Esophagus muscularis mucosa (tissue), 4 donors: Measurements from ENCODE around the gene OR2AG1. TPM values are rescaled to one million over a fixed set of nuclear protein-coding genes. Genes with fewer than 3 reads are reported as not detected.
"Not testable (repeated sequence)": the region's sequence is repeated elsewhere in the genome, so short reads cannot be mapped to it uniquely, and the experiment has no call there.

Experiments used
- DNase-seq: peaks from one replicate; pipeline ENCODE4 v3.0.0-alpha.2; 2017; ENCODE audit errors: extremely low spot score
- H3K27ac ChIP-seq, 4 donors: fragments of 200-600 bp; sonication (generic); replicated peaks in 1 of 4; 1 replicate in 3 of 4; 2 replicates in 1 of 4; pipeline ENCODE4 v1.5.1; 2016 to 2019; ENCODE audit warnings: mild to moderate bottlenecking in 1 of 4
- H3K27me3 ChIP-seq, 4 donors: fragments of 200-600 bp; sonication (generic); one replicate each; pipeline versions ENCODE4 v1.5.1 to v1.6.0; 2016 to 2019
- H3K36me3 ChIP-seq, 4 donors: fragments of 200-600 bp; sonication (generic); one replicate each; pipeline ENCODE4 v1.5.1; 2016 to 2019
- H3K4me1 ChIP-seq, 4 donors: fragments of 200-600 bp; sonication (generic); one replicate each; pipeline ENCODE4 v1.5.1; 2016 to 2019
- H3K4me3 ChIP-seq, 4 donors: fragments of 200-600 bp; sonication (generic); 1 replicate in 2 of 4; 2 replicates in 2 of 4; pipeline ENCODE4 v1.5.1; 2016 to 2019; ENCODE audit warnings: mild to moderate bottlenecking in 4 of 4, moderate library complexity in 1 of 4
- H3K9me3 ChIP-seq, 4 donors: fragments of 200-600 bp; sonication (generic); 1 replicate in 3 of 4; 2 replicates in 1 of 4; pipeline ENCODE4 v1.5.1; 2016 to 2019
- EP300 ChIP-seq: sonication (generic); formaldehyde crosslinking; IDR thresholded peaks from one replicate; pipeline ENCODE4 v1.6.1; 2017; ENCODE audit warnings: antibody characterized with exemption
- POLR2A ChIP-seq: fragments of 450-650 bp; IDR thresholded peaks from one replicate; pipeline ENCODE4 v1.6.1; 2017; ENCODE audit warnings: antibody characterized with exemption, moderate library complexity, mild to moderate bottlenecking, low read depth
- POLR2AphosphoS5 ChIP-seq, 2 donors: sonication (generic); formaldehyde crosslinking; IDR thresholded peaks; one replicate each; pipeline ENCODE4 v1.6.1; 2017; ENCODE audit warnings: antibody characterized with exemption in 2 of 2
- WGBS: methylation state at CpG from one replicate; pipeline ENCODE4 v1.1.5; 2018; 5-methylcytosine and 5-hydroxymethylcytosine counted together
- intact Hi-C: fragments of 100-400 bp; cut with DNase I; formaldehyde crosslinking; loops from one replicate; pipeline ENCODE4 v1.15.1; 2023
- total RNA-seq, 4 donors: library from RNA; depleted of rRNA; stranded (reverse); fragments of >200 nt; gene quantifications; one replicate each; pipeline versions ENCODE4 v1.1.0 to v1.2.1, GENCODE V29; 2016
- TF ChIP-seq, protein P1 (sequence below), 3 experiments: fragments of 200-600 bp in 2 of 3; fragments of 450-650 bp in 1 of 3; sonication (generic) in 2 of 3; IDR thresholded peaks; one replicate each; pipeline ENCODE4 v1.5.1; 2017 to 2019; ENCODE audit warnings: antibody characterized with exemption in 3 of 3, mild to moderate bottlenecking in 2 of 3, moderate library complexity in 1 of 3

The OR2AG1 gene
- total RNA-seq, 4 donors from 2014 or later, result not detected

DNA sequence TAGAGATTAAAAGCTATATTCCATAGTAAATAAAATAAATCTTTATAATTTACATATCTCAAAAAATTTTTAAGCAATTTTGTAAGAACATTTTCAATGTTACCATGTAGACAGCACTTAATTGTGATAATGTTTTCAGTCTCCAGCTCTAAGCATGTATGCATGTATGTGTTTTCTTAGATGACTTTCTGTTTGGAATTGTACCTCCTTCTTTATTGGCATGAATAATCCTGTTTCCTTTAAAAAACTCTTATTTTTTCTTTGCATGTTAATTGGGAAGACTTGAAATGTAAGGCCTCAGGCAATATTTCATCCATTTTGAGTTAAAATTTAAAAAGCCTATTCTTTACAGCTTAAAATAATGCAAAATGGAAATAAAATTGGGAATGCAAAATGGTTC, 2.0 kb upstream of the OR2AG1 start:
- H3K9me3 ChIP-seq, result no peaks in the 10 kb centered on the region
- no peak overlapping the region for H3K4me3 ChIP-seq
- H3K27ac ChIP-seq, result no peak overlapping the region
- H3K4me1 ChIP-seq, result no peaks in the 10 kb centered on the region
- H3K36me3 ChIP-seq, result no peaks in the 10 kb centered on the region
- intact Hi-C loops, result no loop called here
- DNase-seq, result no peak
- H3K27me3 ChIP-seq, result no peaks in the 10 kb centered on the region
- TF ChIP-seq, protein P1, sequence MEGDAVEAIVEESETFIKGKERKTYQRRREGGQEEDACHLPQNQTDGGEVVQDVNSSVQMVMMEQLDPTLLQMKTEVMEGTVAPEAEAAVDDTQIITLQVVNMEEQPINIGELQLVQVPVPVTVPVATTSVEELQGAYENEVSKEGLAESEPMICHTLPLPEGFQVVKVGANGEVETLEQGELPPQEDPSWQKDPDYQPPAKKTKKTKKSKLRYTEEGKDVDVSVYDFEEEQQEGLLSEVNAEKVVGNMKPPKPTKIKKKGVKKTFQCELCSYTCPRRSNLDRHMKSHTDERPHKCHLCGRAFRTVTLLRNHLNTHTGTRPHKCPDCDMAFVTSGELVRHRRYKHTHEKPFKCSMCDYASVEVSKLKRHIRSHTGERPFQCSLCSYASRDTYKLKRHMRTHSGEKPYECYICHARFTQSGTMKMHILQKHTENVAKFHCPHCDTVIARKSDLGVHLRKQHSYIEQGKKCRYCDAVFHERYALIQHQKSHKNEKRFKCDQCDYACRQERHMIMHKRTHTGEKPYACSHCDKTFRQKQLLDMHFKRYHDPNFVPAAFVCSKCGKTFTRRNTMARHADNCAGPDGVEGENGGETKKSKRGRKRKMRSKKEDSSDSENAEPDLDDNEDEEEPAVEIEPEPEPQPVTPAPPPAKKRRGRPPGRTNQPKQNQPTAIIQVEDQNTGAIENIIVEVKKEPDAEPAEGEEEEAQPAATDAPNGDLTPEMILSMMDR (IDR thresholded peaks at IDR 0.05), result no peak
- TF ChIP-seq POLR2AphosphoS5 (IDR thresholded peaks at IDR 0.05), result no peak
- TF ChIP-seq POLR2A, result no peak
- TF ChIP-seq EP300, result no peak

DNA sequence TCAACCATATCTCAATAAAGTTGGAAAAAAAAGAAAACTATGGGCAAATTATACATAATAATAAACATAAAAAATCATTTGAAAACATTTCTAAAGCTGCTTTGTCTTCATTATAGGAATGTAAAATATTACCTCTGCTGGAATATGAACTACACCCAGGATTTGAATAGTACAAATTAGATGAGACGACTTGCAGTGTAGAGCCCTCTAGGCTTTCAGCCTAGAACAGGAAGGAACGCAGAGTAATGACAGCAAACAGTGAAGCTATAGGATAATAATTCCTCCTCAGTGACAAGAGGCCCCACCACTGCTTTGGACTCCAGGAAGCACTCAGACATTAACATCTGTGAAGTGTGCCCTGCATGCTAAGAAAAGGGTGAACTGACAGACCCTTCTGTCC, 7.7 kb downstream of the OR2AG1 start:
- Histone ChIP-seq H3K4me3 (no peak overlapping the region), H3K9me3 (no peaks in the 10 kb centered on the region), H3K27me3 (no peaks in the 10 kb centered on the region), H3K4me1 (no peaks in the 10 kb centered on the region), H3K36me3 (no peaks in the 10 kb centered on the region), H3K27ac (no peak overlapping the region)
- WGBS, result 54% methylated on average over 2 of the region's 2 CpGs
- intact Hi-C loops, result no loop called here
- no peak for DNase-seq
- TF ChIP-seq POLR2AphosphoS5 (IDR thresholded peaks at IDR 0.05), result no peak
- TF ChIP-seq EP300, result no peak
- TF ChIP-seq, protein P1 (IDR thresholded peaks at IDR 0.05), result no peak
- no peak for TF ChIP-seq POLR2A

DNA sequence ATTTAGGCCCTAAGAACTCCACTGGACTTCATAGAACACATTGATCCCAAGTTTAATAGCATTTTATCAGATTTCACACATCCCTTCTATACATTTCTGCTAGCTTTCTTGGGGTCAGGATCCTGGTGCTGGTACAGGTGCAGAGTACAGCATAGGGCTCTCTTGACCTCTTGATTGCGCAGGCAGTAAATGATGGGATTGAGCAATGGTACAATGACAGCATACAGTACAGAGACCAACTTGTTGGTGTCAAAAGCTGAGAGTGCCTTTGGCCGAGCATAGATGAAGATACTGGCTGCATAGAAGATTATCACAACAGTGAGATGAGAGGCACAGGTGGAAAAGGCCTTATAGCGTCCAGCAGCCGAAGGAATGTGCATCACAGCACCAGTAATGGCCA, 11.8 kb downstream of the OR2AG1 start:
- H3K4me3 ChIP-seq, result no peak overlapping the region
- H3K4me1 ChIP-seq, result no peaks in the 10 kb centered on the region
- H3K9me3 ChIP-seq, result no peaks in the 10 kb centered on the region
- no peaks in the 10 kb centered on the region for H3K36me3 ChIP-seq
- 90% methylated on average over 4 of the region's 4 CpGs for WGBS
- intact Hi-C loops, result no loop called here
- H3K27ac ChIP-seq, result no peak overlapping the region
- no peak for DNase-seq
- TF ChIP-seq POLR2AphosphoS5 (IDR thresholded peaks at IDR 0.05), result no peak
- no peak for TF ChIP-seq POLR2A
- TF ChIP-seq, protein P1 (IDR thresholded peaks at IDR 0.05), result no peak
- no peak for TF ChIP-seq EP300
- no peaks in the 10 kb centered on the region for H3K27me3 ChIP-seq

DNA sequence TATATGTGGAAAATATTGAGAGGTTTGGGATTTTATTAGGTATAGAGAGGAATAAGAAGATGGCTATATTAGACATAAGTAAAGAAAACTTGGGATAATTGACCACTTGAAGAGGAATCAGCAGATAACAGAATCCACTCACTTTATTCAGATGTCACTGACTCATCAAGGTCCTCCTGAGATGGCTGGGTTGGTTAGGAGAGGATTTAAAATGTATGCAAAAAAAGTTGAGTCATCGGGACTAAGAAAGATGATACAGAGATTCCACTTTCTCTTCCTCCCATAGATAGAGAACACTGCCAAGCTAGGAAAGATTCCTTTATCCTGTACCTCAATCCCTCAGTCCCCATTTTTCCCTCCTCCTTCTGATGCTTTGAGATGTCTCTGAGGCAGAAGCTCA, 16.6 kb downstream of the OR2AG1 start, which contains the start of gene OR6A2:
OR6A2 (minus strand) TSS at position 288 of the 400 bp plus-strand sequence. CDS start 3,981 bp downstream, outside the sequence.
- WGBS, result 79% methylated on average over 1 of the region's 1 CpG
- TF ChIP-seq, protein P1 (IDR thresholded peaks at IDR 0.05), result no peak
- TF ChIP-seq EP300 (no peak), POLR2A (no peak), POLR2AphosphoS5 (IDR thresholded peaks at IDR 0.05) (no peak)
- Histone ChIP-seq H3K4me3 (no peak within 1 kb of the TSS), H3K27me3 (no peaks in the 10 kb centered on the region), H3K27ac (no peak within 1 kb of the TSS), H3K4me1 (no peaks in the 10 kb centered on the region), H3K36me3 (no peaks in the 10 kb centered on the region), H3K9me3 (peaks cover 0 to 13% (median 5%) of the 10 kb centered on the region in 4 donors)
- intact Hi-C loops, result no loop called here
- DNase-seq, result no peak

DNA sequence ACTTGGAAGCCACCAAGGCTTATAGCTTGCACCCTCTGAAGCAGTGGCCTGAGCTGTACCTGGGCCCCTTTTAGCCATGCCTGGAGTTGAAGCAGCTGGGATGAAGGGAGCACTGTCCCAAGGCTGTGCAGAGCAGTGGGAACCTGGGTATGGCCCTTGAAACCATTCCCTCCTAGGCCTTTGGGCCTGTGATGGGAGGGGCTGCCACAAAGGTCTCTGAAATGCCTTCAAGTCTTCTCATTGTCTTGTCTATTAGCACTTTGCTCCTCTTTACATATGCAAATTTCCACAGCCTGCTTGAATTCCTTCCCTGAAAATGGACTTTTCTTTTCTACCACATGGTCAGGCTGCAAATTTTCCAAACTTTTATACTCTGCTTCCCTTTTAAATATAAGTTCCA, 18.3 kb downstream of the OR2AG1 start:
- H3K9me3 ChIP-seq, result peaks cover 0 to 13% (median 5%) of the 10 kb centered on the region in 4 donors
- DNase-seq, H3K36me3 ChIP-seq, H3K4me3 ChIP-seq, H3K4me1 ChIP-seq, H3K27me3 ChIP-seq, H3K27ac ChIP-seq, intact Hi-C loops: not testable (repeated sequence)
